ENCODE measurements around the gene ARMC5. TPM values are rescaled to one million over a fixed set of nuclear protein-coding genes. Genes with fewer than 3 reads are reported as not detected.
A peak's percentile ranks its signal among the peaks of the same experiment; 100 is the strongest.

Gene ARMC5
- polyA plus RNA-seq, 6 donors from 2014 or later, result 4.2 to 8.2 (median 6.1) TPM

DNA sequence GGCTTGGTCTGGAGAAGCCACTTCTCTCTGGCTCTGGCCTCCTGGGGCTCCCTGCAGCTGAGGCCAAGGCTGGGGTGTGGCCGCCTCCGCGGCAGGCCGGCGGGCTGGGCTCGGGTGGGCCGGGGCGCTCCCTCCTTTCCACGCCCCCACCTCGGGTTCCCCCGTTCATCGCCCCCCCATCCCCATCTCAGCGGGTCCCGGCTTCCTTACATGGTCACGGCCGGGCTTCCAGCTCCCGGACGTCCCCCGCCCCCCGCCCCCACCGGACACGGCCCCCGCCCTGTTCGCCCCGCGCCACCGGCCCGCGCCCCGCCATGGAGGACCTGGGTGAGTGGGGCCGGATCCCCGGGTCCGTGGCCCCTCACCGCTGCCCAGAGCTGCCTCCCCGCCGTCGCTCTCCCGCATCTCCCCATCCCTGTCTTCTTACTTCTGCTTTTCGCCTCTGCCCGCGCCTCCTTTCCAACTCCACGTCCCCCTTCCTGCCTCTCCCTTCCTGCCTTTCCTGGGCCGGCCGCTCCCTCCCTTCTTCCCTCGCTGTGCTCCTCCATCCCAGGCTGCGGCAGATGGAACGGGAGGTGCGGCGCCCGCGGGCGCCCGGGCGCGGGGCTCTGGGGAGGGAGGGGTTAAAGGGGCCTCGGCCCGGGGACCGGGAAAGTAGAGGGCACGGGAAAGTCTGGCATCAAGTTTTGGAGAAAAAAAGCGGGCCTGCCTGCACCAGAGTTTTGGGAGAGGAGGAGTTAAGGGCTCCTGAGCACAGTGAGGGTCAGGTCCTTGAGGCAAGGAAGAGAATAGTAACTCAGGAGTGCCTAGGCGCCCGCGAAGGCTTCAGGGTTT, 12.8 kb downstream of the ARMC5 start, which contains the start of gene TGFB1I1:
TGFB1I1 (plus strand) TSS at position 278 of the 834 bp plus-strand sequence; CDS start at position 315, 37 bp downstream.
- Mint-ChIP-seq H3K4me1 (peaks cover 29 to 36% (median 36%) of the 10 kb centered on the region in 3 donors), H3K9me3 (no peaks in the 10 kb centered on the region), H3K36me3 (no peaks in the 10 kb centered on the region), H3K27me3 (peaks cover 0 to 21% (median 0%) of the 10 kb centered on the region in 3 donors), H3K27ac (peak within 1 kb of the TSS in 3 of 6 donors; percentile 3 to 65 (median 62)), H3K4me3 (peak within 1 kb of the TSS; percentile 69 to 87 (median 78))
- ATAC-seq (ENCODE audit: low read depth in 2 of 2), result peak in 1 of 2 donors; percentile 24
- no peak for DNase-seq

DNA sequence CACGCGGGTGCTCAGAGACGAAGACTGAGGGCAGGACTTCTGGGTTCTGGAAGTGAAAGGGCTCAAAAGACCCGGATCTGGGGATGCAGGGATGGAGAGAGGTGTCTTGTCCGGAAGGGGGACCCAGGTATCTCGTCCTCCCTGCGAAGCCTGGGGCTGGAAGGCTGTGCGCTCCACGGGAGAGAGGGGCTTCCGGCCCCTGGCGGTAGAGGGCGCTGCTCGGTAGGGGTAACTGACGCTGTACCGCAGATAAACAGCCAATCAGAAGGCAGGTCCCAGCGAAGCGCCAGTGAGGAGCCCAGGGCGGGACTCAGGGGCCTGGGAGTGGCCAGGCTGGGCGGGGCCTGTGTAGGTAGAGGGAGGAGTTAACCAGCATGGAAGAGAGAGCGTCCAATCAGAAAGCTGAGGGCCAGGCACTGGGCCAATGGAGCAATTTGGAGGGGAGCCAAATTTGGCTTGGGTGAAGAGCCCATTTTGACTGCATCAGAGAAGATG, 13.5 kb downstream of the ARMC5 start:
- Mint-ChIP-seq H3K27me3 (peaks cover 0 to 21% (median 0%) of the 10 kb centered on the region in 3 donors), H3K4me1 (peaks cover 29 to 32% (median 29%) of the 10 kb centered on the region in 3 donors), H3K27ac (peak overlapping the region in 2 of 6 donors; percentile 62 to 65), H3K36me3 (no peaks in the 10 kb centered on the region), H3K4me3 (peak overlapping the region; percentile 69 to 87 (median 78)), H3K9me3 (no peaks in the 10 kb centered on the region)
- DNase-seq, result peak; percentile 23
- peak; percentile 39 to 54 for ATAC-seq (ENCODE audit: low read depth in 2 of 2)

- H3K27me3 Mint-ChIP-seq, result peaks cover 0 to 21% (median 0%) of the 10 kb centered on the region in 3 donors
- no peaks in the 10 kb centered on the region for H3K9me3 Mint-ChIP-seq
- DNase-seq (no peak), ATAC-seq (ENCODE audit: low read depth in 2 of 2) (no peak)
- peak overlapping the region in 7 of 8 donors; percentile 27 to 82 (median 77) for H3K4me3 Mint-ChIP-seq
- peaks cover 26 to 31% (median 29%) of the 10 kb centered on the region in 3 donors for H3K4me1 Mint-ChIP-seq
- H3K27ac Mint-ChIP-seq, result no peak overlapping the region
- no peaks in the 10 kb centered on the region for H3K36me3 Mint-ChIP-seq
Measured at GRCh38 chr16:31473264-31473984, 14.1 kb downstream of the ARMC5 start.

GRCh38 chr16:31474173-31474714, 14.9 kb downstream of the ARMC5 start:
- Mint-ChIP-seq H3K27ac (no peak overlapping the region), H3K9me3 (no peaks in the 10 kb centered on the region), H3K4me1 (peaks cover 26 to 31% (median 29%) of the 10 kb centered on the region in 3 donors), H3K27me3 (peaks cover 0 to 24% (median 0%) of the 10 kb centered on the region in 3 donors), H3K4me3 (peak overlapping the region in 2 of 8 donors; percentile 2 to 80), H3K36me3 (no peaks in the 10 kb centered on the region)
- no peak for ATAC-seq (ENCODE audit: low read depth in 2 of 2)
- no peak for DNase-seq

GRCh38 chr16:31474773-31475738, 15.8 kb downstream of the ARMC5 start:
- H3K9me3 Mint-ChIP-seq, result no peaks in the 10 kb centered on the region
- H3K36me3 Mint-ChIP-seq, result no peaks in the 10 kb centered on the region
- peaks cover 0 to 30% (median 5%) of the 10 kb centered on the region in 3 donors for H3K27me3 Mint-ChIP-seq
- ATAC-seq (ENCODE audit: low read depth in 2 of 2) (no peak), DNase-seq (no peak)
- H3K27ac Mint-ChIP-seq, result no peak overlapping the region
- peaks cover 26 to 31% (median 29%) of the 10 kb centered on the region in 3 donors for H3K4me1 Mint-ChIP-seq
- H3K4me3 Mint-ChIP-seq, result peak overlapping the region in 4 of 8 donors; percentile 16 to 80 (median 74)

GRCh38 chr16:31475946-31476302, 16.6 kb downstream of the ARMC5 start:
- H3K9me3 Mint-ChIP-seq, result no peaks in the 10 kb centered on the region
- H3K27ac Mint-ChIP-seq, result no peak overlapping the region
- peaks cover 26 to 36% (median 29%) of the 10 kb centered on the region in 3 donors for H3K4me1 Mint-ChIP-seq
- DNase-seq, result no peak
- H3K36me3 Mint-ChIP-seq, result no peaks in the 10 kb centered on the region
- H3K27me3 Mint-ChIP-seq, result peaks cover 0 to 30% (median 13%) of the 10 kb centered on the region in 3 donors
- H3K4me3 Mint-ChIP-seq, result peak overlapping the region; percentile 80 to 94 (median 88)
- no peak for ATAC-seq (ENCODE audit: low read depth in 2 of 2)

DNA sequence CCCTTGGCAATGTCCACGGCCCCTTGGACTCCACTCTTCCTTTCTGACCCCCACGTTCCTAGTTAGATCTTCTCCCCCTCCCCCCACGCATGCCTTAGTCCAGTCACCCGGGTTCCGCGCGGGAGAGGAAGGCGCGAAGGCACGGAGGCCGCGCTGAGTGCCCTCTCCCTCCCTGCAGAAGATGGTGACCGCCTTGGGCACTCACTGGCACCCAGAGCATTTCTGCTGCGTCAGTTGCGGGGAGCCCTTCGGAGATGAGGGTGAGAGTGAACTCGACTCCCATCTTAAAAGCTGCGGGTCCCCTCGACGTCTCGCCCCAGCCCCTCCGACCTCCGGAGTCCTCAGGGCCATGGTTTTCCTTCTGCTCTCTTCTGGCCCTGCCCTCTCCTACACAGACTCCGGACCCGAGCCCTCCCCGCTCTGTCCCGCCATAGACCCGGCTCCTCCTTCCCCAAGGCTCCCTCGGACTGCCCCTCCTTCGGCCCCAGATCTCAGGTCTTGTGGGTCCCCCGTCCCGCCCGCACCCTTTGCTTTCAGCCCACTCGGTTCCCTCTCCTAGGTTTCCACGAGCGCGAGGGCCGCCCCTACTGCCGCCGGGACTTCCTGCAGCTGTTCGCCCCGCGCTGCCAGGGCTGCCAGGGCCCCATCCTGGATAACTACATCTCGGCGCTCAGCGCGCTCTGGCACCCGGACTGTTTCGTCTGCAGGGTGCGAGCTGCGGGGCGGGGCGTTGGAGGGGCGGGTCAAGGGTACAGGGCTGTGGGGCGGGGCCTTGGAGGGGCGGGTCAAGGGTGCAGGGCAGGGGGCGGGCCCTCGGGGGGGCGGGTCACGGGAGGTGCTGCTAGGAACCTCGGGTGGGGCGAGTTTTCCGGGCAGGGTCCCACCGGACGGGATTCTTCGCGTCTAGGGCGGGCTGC, 17.3 kb downstream of the ARMC5 start:
- Mint-ChIP-seq H3K4me3 (peak overlapping the region; percentile 80 to 94 (median 88)), H3K9me3 (no peaks in the 10 kb centered on the region), H3K36me3 (no peaks in the 10 kb centered on the region), H3K4me1 (peaks cover 21 to 30% (median 29%) of the 10 kb centered on the region in 3 donors), H3K27me3 (peaks cover 0 to 25% (median 14%) of the 10 kb centered on the region in 3 donors), H3K27ac (peak overlapping the region in 4 of 6 donors; percentile 39 to 79 (median 72))
- peak; percentile 77 to 79 for ATAC-seq (ENCODE audit: low read depth in 2 of 2)
- peak; percentile 51 for DNase-seq

- Mint-ChIP-seq H3K9me3 (no peaks in the 10 kb centered on the region), H3K4me3 (peak overlapping the region; percentile 80 to 94 (median 88)), H3K27me3 (peaks cover 4 to 28% (median 20%) of the 10 kb centered on the region in 3 donors), H3K36me3 (no peaks in the 10 kb centered on the region), H3K27ac (peak overlapping the region in 3 of 6 donors; percentile 52 to 66 (median 61)), H3K4me1 (peaks cover 17 to 25% (median 24%) of the 10 kb centered on the region in 3 donors)
- ATAC-seq (ENCODE audit: low read depth in 2 of 2) (peak; percentile 27 to 37), DNase-seq (peak; percentile 21)
Measured at GRCh38 chr16:31477220-31478216, 18.2 kb downstream of the ARMC5 start.

DNA sequence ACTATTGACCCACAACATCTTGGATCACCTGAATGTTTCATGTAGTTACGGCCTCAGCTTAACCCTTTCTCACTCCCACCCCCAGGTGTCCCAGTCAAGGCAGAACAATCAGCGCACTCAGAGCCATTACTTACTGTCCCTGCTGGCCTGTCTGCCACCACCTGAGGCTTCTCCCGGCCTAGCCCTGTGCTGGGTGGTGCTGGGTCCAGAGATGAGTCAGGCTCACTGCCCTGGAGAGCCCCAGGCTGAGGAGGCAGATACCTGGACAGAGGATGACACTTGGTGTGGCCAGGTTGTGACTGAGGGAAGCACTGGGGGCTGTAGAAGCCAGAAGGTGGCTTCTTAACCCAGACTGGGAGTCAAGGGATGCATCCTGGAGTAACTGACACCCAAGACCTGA, 19.7 kb downstream of the ARMC5 start:
- DNase-seq (no peak), ATAC-seq (ENCODE audit: low read depth in 2 of 2) (no peak)
- Mint-ChIP-seq H3K9me3 (no peaks in the 10 kb centered on the region), H3K27ac (no peak overlapping the region), H3K4me3 (peak overlapping the region in 4 of 8 donors; percentile 9 to 80 (median 32)), H3K4me1 (peaks cover 12 to 23% (median 17%) of the 10 kb centered on the region in 3 donors), H3K36me3 (no peaks in the 10 kb centered on the region), H3K27me3 (peaks cover 6 to 29% (median 25%) of the 10 kb centered on the region in 3 donors)

DNA sequence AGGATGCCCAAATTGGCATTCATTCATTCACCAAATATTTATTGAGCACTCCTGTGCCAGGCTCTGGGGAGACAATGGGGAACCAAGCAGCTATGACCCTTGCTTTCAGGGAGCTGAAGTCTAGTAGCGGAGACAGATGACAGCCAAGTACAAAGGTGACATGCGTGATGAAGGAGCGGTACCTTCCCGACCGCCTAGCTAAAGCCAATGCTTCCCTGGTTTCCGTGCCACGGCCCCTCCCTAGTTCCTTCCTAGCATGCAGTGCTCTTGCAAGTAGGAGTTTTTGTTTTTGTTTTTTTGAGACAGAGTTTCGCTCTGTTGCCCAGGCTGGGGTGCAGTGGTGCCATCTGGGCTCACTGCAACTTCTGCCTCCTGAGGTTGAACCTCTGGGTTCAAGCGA, 20.4 kb downstream of the ARMC5 start:
- peaks cover 6 to 37% (median 25%) of the 10 kb centered on the region in 3 donors for H3K27me3 Mint-ChIP-seq
- ATAC-seq (ENCODE audit: low read depth in 2 of 2), result no peak
- DNase-seq, result no peak
- peak overlapping the region in 1 of 8 donors; percentile 31 for H3K4me3 Mint-ChIP-seq
- H3K4me1 Mint-ChIP-seq, result peaks cover 12 to 23% (median 17%) of the 10 kb centered on the region in 3 donors
- no peaks in the 10 kb centered on the region for H3K36me3 Mint-ChIP-seq
- no peaks in the 10 kb centered on the region for H3K9me3 Mint-ChIP-seq
- no peak overlapping the region for H3K27ac Mint-ChIP-seq

Measured in naive B cell (primary cell).